ENCODE measurements around the gene SSTR4.
"Not testable (repeated sequence)": the region's sequence is repeated elsewhere in the genome, so short reads cannot be mapped to it uniquely, and the experiment has no call there.

Gene SSTR4

GRCh38 chr20:23023621-23024177 is 11.4 kb upstream of the SSTR4 start:
- no peak for FAIRE-seq
- TF ChIP-seq CTCF (IDR thresholded peaks at IDR 0.05; ENCODE audit: insufficient read depth, missing control alignments): no peak
- no peak for DNase-seq (ENCODE audit: insufficient read length, low spot score)

GRCh38 chr20:23024701-23025100 is 10.4 kb upstream of the SSTR4 start:
- DNase-seq (ENCODE audit: insufficient read length, low spot score): no peak
- FAIRE-seq: no peak
- no peak for TF ChIP-seq CTCF (IDR thresholded peaks at IDR 0.05; ENCODE audit: insufficient read depth, missing control alignments)

DNA sequence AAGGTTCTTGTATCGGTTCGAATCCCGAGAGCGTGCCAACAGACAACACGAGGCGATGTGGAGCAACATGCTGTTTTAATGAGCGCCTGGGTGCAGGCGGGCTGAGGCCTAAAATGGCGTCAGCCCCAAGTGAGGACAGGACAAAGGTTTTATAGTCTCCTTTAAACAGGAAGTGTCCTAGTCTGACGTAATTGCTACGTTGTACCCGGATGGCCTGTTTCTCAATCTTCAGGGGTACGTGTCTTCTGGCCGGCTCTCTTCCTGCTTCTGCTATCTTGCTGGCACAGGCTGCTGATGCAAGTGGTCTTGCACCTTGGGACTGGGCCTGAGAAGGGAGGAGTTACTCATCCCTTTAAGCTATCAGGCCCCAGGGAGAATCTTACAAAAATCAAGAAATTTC is 9.6 kb upstream of the SSTR4 start:
- not testable (repeated sequence) for FAIRE-seq; DNase-seq (ENCODE audit: insufficient read length, low spot score)

DNA sequence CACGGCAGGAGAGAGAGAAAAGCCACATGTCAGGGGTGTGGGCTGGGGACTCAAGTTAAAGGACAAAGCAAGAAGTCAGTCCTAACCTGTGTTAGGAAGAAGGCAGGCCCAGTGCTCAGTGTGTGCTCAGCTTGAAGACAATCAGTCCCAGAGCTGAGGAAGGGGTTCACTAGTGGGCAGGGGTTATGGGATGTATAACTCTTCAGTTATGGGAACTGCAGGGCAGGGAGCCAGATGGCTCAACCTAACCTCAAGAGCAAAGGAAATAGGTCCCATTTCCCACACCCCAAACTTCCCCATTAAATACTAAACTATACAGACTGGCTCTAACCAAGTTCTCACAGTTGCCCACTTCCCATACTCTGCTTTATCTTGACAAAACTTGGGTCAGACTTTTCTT is 7.4 kb upstream of the SSTR4 start:
- DNase-seq (ENCODE audit: insufficient read length, low spot score) (no peak), FAIRE-seq (no peak)
- TF ChIP-seq CTCF (IDR thresholded peaks at IDR 0.05; ENCODE audit: insufficient read depth, missing control alignments): no peak

DNA sequence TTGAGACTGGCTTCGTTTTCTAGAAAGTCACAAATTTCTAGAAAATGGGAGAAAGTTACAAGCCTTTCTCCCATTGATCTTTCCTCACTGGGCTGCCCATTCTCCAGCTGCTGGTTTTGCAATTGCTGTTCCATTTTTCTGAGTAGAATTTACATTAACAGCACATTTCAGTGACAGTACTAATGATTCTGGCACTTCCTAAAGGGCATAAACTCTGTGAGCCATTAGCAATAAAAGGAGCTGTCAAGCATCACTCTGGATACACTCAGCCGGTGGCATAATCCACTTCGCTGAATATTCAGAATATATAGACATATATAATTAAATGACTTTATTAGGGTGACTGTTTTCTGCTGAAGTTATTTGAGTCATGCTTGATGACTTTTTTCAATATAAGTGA is 6.7 kb upstream of the SSTR4 start:
- DNase-seq (ENCODE audit: insufficient read length, low spot score) (no peak), FAIRE-seq (no peak)
- TF ChIP-seq CTCF (IDR thresholded peaks at IDR 0.05; ENCODE audit: insufficient read depth, missing control alignments): no peak

DNA sequence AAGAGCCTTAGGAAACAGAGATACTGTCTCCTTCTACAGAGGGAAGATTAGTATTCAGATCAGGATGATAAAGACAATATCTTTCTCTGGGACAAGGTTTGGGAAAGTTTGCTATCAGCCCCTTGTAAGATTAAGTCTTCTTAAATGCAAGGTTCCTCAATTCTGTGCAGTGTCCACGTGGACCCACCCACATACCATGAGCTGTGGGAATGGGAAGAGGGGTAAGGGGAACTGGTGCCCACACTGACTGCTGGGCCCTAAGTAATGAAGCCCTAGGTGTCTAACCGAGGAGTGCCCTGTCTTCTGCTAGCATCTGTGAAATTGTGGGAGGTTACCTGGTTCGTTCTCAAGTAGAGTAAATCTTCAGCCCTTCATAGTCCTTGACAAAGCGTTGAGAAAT is 5.8 kb upstream of the SSTR4 start:
- no peak for DNase-seq (ENCODE audit: insufficient read length, low spot score)
- TF ChIP-seq CTCF (IDR thresholded peaks at IDR 0.05; ENCODE audit: insufficient read depth, missing control alignments): no peak
- FAIRE-seq: no peak

DNA sequence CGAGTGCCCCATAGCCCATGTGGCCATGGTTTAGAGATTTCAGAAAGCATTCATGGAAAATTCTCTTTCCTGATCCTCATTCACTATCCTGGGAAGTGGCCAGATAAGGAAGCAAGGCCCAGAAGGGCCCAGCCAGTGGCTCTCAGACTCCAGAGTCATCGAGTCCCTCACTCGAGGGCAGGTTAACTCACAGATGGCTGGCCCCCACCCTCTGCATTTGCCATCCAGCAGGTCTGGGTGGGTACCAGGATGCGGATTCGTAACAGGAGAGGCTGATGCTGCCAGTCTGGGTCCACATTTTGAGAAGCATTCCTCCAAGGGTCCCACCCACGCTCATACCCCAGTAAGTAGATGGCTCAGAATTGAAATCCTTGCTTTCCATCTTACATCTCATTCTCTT is 3.8 kb upstream of the SSTR4 start:
- FAIRE-seq: no peak
- TF ChIP-seq CTCF (IDR thresholded peaks at IDR 0.05; ENCODE audit: insufficient read depth, missing control alignments): no peak
- DNase-seq (ENCODE audit: insufficient read length, low spot score): no peak
